ENCODE measurements around the gene CHCHD6.

Gene CHCHD6

GRCh38 chr3:126703512-126704493 lies at the start of gene CHCHD6:
Gene CHCHD6 (plus strand): TSS chr3:126704240. CDS start chr3:126704313, 73 bp downstream.
- peak; percentile 75 for FAIRE-seq
- TF ChIP-seq POLR2A (IDR thresholded peaks at IDR 0.05; ENCODE audit: low read depth, low read length), result peak; percentile 25; the same call in 1 of the 2 replicates
- DNase-seq (ENCODE audit: insufficient read length, low spot score), result peak; percentile 98

- peak; percentile 88 for TF ChIP-seq POLR2A (IDR thresholded peaks at IDR 0.05; ENCODE audit: low read depth, low read length)
- FAIRE-seq, result no peak
- DNase-seq (ENCODE audit: insufficient read length, low spot score), result peak; percentile 82
Measured at GRCh38 chr3:126654571-126655383, 49.3 kb upstream of the CHCHD6 start, which contains the start of gene TXNRD3. Gene TXNRD3 (minus strand): TSS chr3:126655124.

GRCh38 chr3:126655887-126656286 lies 48.2 kb upstream of the CHCHD6 start:
- TF ChIP-seq POLR2A (IDR thresholded peaks at IDR 0.05; ENCODE audit: low read depth, low read length), result no peak
- DNase-seq (ENCODE audit: insufficient read length, low spot score) (no peak), FAIRE-seq (no peak)

- TF ChIP-seq POLR2A (IDR thresholded peaks at IDR 0.05; ENCODE audit: low read depth, low read length), result no peak
- DNase-seq (ENCODE audit: insufficient read length, low spot score) (no peak), FAIRE-seq (no peak)
Measured at GRCh38 chr3:126656371-126657134, 47.5 kb upstream of the CHCHD6 start.

GRCh38 chr3:126657901-126658300 lies 46.1 kb upstream of the CHCHD6 start:
- DNase-seq (ENCODE audit: insufficient read length, low spot score), result no peak

GRCh38 chr3:126658584-126658983 lies 45.5 kb upstream of the CHCHD6 start:
- TF ChIP-seq POLR2A (IDR thresholded peaks at IDR 0.05; ENCODE audit: low read depth, low read length), result no peak
- FAIRE-seq (no peak), DNase-seq (ENCODE audit: insufficient read length, low spot score) (no peak)

More at GRCh38 chr3:126657901-126658300, 46.1 kb upstream of the CHCHD6 start:
- no peak for TF ChIP-seq POLR2A (IDR thresholded peaks at IDR 0.05; ENCODE audit: low read depth, low read length)
- FAIRE-seq, result no peak

- DNase-seq (ENCODE audit: insufficient read length, low spot score) (peak; percentile 26), FAIRE-seq (no peak)
Measured at GRCh38 chr3:126659915-126660886, 43.8 kb upstream of the CHCHD6 start.

GRCh38 chr3:126661532-126662364 lies 42.3 kb upstream of the CHCHD6 start:
- DNase-seq (ENCODE audit: insufficient read length, low spot score) (no peak), FAIRE-seq (no peak)
- TF ChIP-seq POLR2A (IDR thresholded peaks at IDR 0.05; ENCODE audit: low read depth, low read length), result no peak

More at GRCh38 chr3:126659915-126660886, 43.8 kb upstream of the CHCHD6 start:
- no peak for TF ChIP-seq POLR2A (IDR thresholded peaks at IDR 0.05; ENCODE audit: low read depth, low read length)

GRCh38 chr3:126663257-126663656 lies 40.8 kb upstream of the CHCHD6 start:
- FAIRE-seq (no peak), DNase-seq (ENCODE audit: insufficient read length, low spot score) (no peak)
- TF ChIP-seq POLR2A (IDR thresholded peaks at IDR 0.05; ENCODE audit: low read depth, low read length), result no peak

- DNase-seq (ENCODE audit: insufficient read length, low spot score) (no peak), FAIRE-seq (no peak)
- TF ChIP-seq POLR2A (IDR thresholded peaks at IDR 0.05; ENCODE audit: low read depth, low read length), result no peak
Measured at GRCh38 chr3:126663750-126664149, 40.3 kb upstream of the CHCHD6 start.

GRCh38 chr3:126664591-126665214 lies 39.3 kb upstream of the CHCHD6 start:
- no peak for TF ChIP-seq POLR2A (IDR thresholded peaks at IDR 0.05; ENCODE audit: low read depth, low read length)
- DNase-seq (ENCODE audit: insufficient read length, low spot score) (no peak), FAIRE-seq (no peak)

Measured in H54 (cell line).